GM21717 (cell line): Measurements from ENCODE around the gene P3R3URF.
"Not testable (repeated sequence)": the region's sequence is repeated elsewhere in the genome, so short reads cannot be mapped to it uniquely, and the experiment has no call there.

ENCODE experiments used
- ATAC-seq: cut with Tn5 transposase; IDR thresholded peaks from one replicate; pipeline ENCODE4 v1.9.1; 2021; ENCODE audit warnings: mild to moderate bottlenecking, moderate library complexity; ENCODE audit not compliant: unreplicated experiment

P3R3URF gene

GRCh38 chr1:46176211-46176865, at the start of gene P3R3URF:
Gene P3R3URF (minus strand): TSS chr1:46176488. CDS start chr1:46176471, 17 bp downstream.
- ATAC-seq: no peak

GRCh38 chr1:46224966-46225365, 48.7 kb upstream of the P3R3URF start:
- no peak for ATAC-seq

GRCh38 chr1:46223472-46223943, 47.2 kb upstream of the P3R3URF start:
- peak; percentile 78 for ATAC-seq

- ATAC-seq: not testable (repeated sequence)
These were observed 46.8 kb upstream of the P3R3URF start for GRCh38 chr1:46223055-46223454.

- no peak for ATAC-seq
These were observed 45.5 kb upstream of the P3R3URF start for GRCh38 chr1:46221749-46222148.

DNA sequence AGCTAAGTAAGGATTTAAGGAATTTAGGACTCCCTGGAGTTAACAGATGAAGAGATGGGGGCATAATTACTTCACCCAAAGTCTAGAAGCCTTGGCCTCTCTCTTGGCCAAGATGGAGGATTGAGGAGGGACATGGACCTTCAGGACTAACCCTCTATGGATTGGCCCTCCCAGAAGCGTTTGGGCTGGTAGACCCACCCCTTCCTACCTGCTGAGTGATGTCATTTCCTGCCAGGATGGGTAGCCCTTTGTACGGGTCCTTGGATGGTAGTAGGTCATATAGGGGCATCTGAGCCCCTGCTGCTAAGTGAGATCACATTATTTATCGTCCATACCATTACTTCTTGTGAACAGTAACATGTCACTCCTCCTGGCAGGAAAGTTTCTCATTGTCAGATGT, 44.5 kb upstream of the P3R3URF start:
- ATAC-seq: no peak

GRCh38 chr1:46219551-46220520, 43.5 kb upstream of the P3R3URF start:
- no peak for ATAC-seq

DNA sequence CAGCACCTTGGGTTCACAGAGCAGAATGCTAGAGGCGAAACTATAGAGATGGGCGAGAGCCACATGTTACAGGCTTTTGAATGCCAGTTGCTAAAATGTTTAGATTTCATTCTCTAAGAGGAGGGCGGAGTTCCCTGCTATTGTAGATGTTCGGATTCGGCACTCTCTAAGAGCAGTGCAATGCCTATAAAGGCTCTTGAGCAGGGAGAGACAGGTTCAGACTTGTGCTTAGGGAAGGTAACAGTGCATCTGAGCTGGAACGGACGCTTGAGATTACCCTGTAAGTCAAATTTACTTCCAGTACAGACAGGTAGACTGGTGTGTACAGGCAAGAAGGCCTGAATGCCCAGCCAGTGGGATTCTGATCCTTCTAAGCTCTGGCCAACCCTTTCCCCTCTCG, 42.2 kb upstream of the P3R3URF start:
- ATAC-seq: no peak

- no peak for ATAC-seq
These were observed 39.2 kb upstream of the P3R3URF start for GRCh38 chr1:46215504-46215903.

GRCh38 chr1:46211051-46211450, 34.8 kb upstream of the P3R3URF start:
- no peak for ATAC-seq

- ATAC-seq: no peak
These were observed 34.3 kb upstream of the P3R3URF start for GRCh38 chr1:46210561-46210960.

DNA sequence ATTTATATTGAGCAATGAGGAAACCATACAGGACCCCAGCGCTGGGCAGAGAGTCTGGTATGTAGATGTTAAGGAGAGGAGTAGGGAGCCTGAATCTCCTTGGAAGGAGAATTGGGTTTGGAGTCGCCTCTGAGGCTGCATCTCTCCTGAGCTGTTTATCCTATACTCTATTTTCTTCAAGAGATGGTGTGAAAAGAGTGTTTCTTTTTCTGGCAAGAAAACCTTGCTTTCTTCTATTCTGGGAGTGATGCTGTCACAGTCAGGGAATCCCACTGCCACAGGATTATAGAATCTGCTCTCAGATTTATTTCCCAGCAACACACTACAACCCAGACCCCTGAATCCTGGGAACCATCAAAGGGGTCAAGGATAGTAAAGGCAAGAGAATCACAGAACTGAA, 30.1 kb upstream of the P3R3URF start:
- no peak for ATAC-seq

GRCh38 chr1:46205791-46206190, 29.5 kb upstream of the P3R3URF start:
- no peak for ATAC-seq

DNA sequence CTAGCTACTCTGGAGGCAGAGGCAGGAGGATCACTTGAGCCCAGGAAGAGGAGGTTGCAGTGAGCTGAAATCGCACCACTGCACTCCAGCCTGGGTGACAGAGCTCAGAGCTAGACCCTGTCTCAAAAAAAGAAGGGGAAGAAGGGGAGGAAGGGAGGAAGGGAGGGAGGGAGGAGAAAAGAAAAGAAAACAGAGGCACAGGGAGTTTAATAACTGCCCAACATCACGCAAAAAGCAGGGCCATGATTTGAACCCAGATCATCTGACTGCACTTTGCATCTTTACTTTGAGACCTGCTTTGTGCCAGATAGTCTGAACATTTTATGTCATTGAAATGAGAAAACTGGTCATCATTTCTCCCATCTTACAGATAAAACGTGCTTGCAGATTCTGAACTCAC, 28.9 kb upstream of the P3R3URF start:
- no peak for ATAC-seq

DNA sequence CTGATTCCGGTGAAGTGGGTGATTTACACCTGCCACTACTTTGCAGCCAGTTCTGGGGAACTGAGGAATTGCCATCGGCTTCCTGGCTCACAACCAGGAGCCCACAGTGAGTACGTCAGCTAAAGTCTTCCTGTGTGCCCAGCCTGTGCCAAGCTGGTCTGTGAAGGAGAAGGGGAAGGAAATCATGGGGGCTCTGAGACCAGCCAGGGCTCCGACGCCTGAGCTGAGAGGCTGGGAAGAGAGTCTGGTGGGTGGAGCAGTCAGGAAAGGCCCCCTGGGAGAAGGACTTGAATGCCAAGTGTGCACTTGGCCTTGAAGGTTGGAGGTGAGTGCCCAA, 28.1 kb upstream of the P3R3URF start:
- no peak for ATAC-seq

- ATAC-seq: no peak
These were observed 27.6 kb upstream of the P3R3URF start for GRCh38 chr1:46203738-46204405.

- ATAC-seq: no peak
These were observed 23.0 kb upstream of the P3R3URF start for GRCh38 chr1:46199233-46199749.

- ATAC-seq: peak; percentile 91
These were observed 21.9 kb upstream of the P3R3URF start, which contains the start of gene POMGNT1 for GRCh38 chr1:46197964-46198811. Gene POMGNT1 (minus strand): TSS chr1:46198434. CDS start chr1:46197821, 613 bp downstream.

- no peak for ATAC-seq
These were observed 21.3 kb upstream of the P3R3URF start for GRCh38 chr1:46197560-46197963.

DNA sequence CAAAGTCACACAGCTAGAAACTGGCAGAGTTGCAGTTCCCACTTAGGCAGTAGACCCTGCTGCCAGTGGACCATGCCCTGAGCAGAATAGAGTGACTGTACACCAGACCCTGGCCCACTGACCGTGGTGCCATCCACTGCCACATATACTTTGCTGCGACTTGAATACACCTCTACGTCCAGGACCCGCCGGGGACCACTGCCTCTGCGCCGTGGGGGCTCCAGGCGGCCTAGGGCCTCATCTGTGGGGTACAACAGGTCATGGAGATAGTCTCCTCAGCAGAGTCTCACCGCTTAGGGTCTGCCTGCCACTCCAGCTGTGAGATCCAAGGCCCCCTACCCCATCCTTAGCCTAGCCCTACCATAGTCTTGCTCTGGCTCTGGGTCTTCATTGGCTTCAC, 20.3 kb upstream of the P3R3URF start:
- ATAC-seq: no peak
